Raji (cell line): ENCODE data around the gene BRI3.

Experiments used
- POLR2A ChIP-seq: IDR thresholded peaks from 2 replicates; pipeline ENCODE4 v1.6.1; 2011; ENCODE audit warnings: low read depth, low read length, control low read depth; ENCODE audit not compliant: insufficient read depth

BRI3 gene

GRCh38 chr7:98249106-98249505 lies 32.4 kb upstream of the BRI3 start:
- TF ChIP-seq POLR2A = no peak

- TF ChIP-seq POLR2A = no peak
Measured at GRCh38 chr7:98250789-98251188, 30.7 kb upstream of the BRI3 start.

- TF ChIP-seq POLR2A = no peak
Measured at GRCh38 chr7:98251231-98251600, 30.3 kb upstream of the BRI3 start.

GRCh38 chr7:98251601-98252424 lies 29.7 kb upstream of the BRI3 start, which contains the start of gene TECPR1:
TECPR1 (minus strand) TSS chr7:98252232; CDS start chr7:98246146, 6,086 bp downstream.
- TF ChIP-seq POLR2A = peak; percentile 56; the same call in 1 of the 2 replicates

- TF ChIP-seq POLR2A = no peak
Measured at GRCh38 chr7:98252425-98253054, 28.9 kb upstream of the BRI3 start.

- TF ChIP-seq POLR2A = no peak
Measured at GRCh38 chr7:98254516-98254915, 27.0 kb upstream of the BRI3 start.

GRCh38 chr7:98254951-98255610 lies 26.4 kb upstream of the BRI3 start:
- no peak for TF ChIP-seq POLR2A

GRCh38 chr7:98256431-98256830 lies 25.1 kb upstream of the BRI3 start:
- TF ChIP-seq POLR2A = no peak

GRCh38 chr7:98257701-98258100 lies 23.8 kb upstream of the BRI3 start:
- TF ChIP-seq POLR2A = no peak

- no peak for TF ChIP-seq POLR2A
Measured at GRCh38 chr7:98265841-98266271, 15.6 kb upstream of the BRI3 start.

- TF ChIP-seq POLR2A = no peak
Measured at GRCh38 chr7:98266840-98267239, 14.6 kb upstream of the BRI3 start.

GRCh38 chr7:98267303-98267702 lies 14.2 kb upstream of the BRI3 start:
- no peak for TF ChIP-seq POLR2A

- no peak for TF ChIP-seq POLR2A
Measured at GRCh38 chr7:98276241-98276761, 5.2 kb upstream of the BRI3 start.

GRCh38 chr7:98278408-98278807 lies 3.1 kb upstream of the BRI3 start:
- no peak for TF ChIP-seq POLR2A

GRCh38 chr7:98278936-98279335 lies 2.5 kb upstream of the BRI3 start:
- no peak for TF ChIP-seq POLR2A

GRCh38 chr7:98280296-98280695 lies 1.2 kb upstream of the BRI3 start:
- no peak for TF ChIP-seq POLR2A
